NCI-H2227 (cell line): ENCODE measurements around the gene VSTM1.
"Not testable (repeated sequence)": the region's sequence is repeated elsewhere in the genome, so short reads cannot be mapped to it uniquely, and the experiment has no call there.

Experiments used
- DNase-seq: peaks from one replicate; lab custom pipeline; 2025; ENCODE audit not compliant: unreplicated experiment; lab: John Stamatoyannopoulos, UW

The VSTM1 gene

GRCh38 chr19:54074851-54075250 is 11.2 kb upstream of the VSTM1 start:
- DNase-seq, result no peak

- DNase-seq, result no peak
Observed at GRCh38 chr19:54073829-54074228, 10.1 kb upstream of the VSTM1 start.

GRCh38 chr19:54069470-54069869 is 5.8 kb upstream of the VSTM1 start:
- no peak for DNase-seq

GRCh38 chr19:54062643-54063042 is 1.1 kb downstream of the VSTM1 start:
- DNase-seq, result no peak

GRCh38 chr19:54047616-54048015 is 16.1 kb downstream of the VSTM1 start:
- DNase-seq, result no peak

- no peak for DNase-seq
Observed at GRCh38 chr19:54045771-54046170, 17.9 kb downstream of the VSTM1 start.

GRCh38 chr19:54042989-54043388 is 20.7 kb downstream of the VSTM1 start:
- no peak for DNase-seq

GRCh38 chr19:54041969-54042606 is 21.6 kb downstream of the VSTM1 start:
- DNase-seq, result no peak

GRCh38 chr19:54040003-54040402 is 23.7 kb downstream of the VSTM1 start:
- DNase-seq, result no peak

GRCh38 chr19:54036542-54036941 is 27.2 kb downstream of the VSTM1 start:
- not testable (repeated sequence) for DNase-seq

GRCh38 chr19:54035215-54036178 is 28.2 kb downstream of the VSTM1 start:
- no peak for DNase-seq

- peak; percentile 47 for DNase-seq
Observed at GRCh38 chr19:54030895-54031586, 32.7 kb downstream of the VSTM1 start.

- DNase-seq, result peak; percentile 93
Observed at GRCh38 chr19:54029930-54030490, 33.7 kb downstream of the VSTM1 start.

GRCh38 chr19:54029301-54029700 is 34.4 kb downstream of the VSTM1 start:
- DNase-seq, result no peak

- no peak for DNase-seq
Observed at GRCh38 chr19:54026656-54027055, 37.0 kb downstream of the VSTM1 start.

- no peak for DNase-seq
Observed at GRCh38 chr19:54024660-54025059, 39.0 kb downstream of the VSTM1 start.

- no peak for DNase-seq
Observed at GRCh38 chr19:54023191-54023590, 40.5 kb downstream of the VSTM1 start.

GRCh38 chr19:54021932-54022331 is 41.8 kb downstream of the VSTM1 start:
- no peak for DNase-seq

GRCh38 chr19:54021363-54021762 is 42.3 kb downstream of the VSTM1 start:
- no peak for DNase-seq

- DNase-seq, result no peak
Observed at GRCh38 chr19:54017261-54017660, 46.4 kb downstream of the VSTM1 start.

GRCh38 chr19:54014920-54015560 is 48.7 kb downstream of the VSTM1 start:
- DNase-seq, result peak; percentile 57
